ENCODE data around the gene GNAS.

The GNAS gene

DNA sequence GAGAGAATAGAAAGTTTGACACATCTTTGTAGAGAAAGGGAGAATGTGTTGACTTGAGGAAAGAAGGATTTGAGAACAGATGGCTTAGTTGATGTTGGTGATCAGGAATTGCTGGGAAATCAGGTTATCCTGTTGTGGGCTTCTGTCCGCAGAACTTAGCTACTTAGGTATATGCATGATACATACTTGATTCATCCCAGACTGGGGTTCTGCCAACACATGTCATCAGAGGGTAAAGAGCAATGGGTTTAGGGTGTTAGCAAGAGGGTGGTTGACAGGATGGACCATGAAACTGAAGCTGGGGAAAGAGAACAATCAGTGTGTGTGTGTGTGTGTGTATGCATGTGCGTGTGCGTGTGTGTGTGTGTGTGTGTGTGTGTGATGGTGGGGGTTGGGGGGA, 78.0 kb downstream of the GNAS start:
- TF ChIP-seq CTCF (IDR thresholded peaks at IDR 0.05): no peak

GRCh38 chr20:58932170-58932569, 79.7 kb downstream of the GNAS start:
- no peak for TF ChIP-seq CTCF (IDR thresholded peaks at IDR 0.05)

DNA sequence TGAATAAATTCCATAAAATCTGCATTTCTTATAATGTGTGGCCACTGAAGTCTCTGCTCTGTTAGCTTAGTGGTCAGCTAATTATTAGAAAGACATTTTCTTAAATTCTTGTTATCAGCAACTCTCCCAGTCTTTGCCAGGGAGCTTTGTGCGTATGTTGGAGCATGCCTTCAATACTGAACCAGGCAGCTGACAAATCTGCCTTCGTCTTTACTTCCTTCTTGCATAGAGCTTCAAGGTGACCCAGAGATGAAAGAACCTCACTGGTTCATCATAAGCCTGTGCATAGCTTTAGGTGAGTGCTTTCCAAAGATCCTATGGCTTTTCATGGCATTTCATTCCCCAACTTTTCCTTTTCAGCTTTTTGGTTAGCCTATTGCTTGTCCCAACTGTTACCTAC, 85.6 kb downstream of the GNAS start:
- TF ChIP-seq CTCF (IDR thresholded peaks at IDR 0.05): no peak

- TF ChIP-seq CTCF (IDR thresholded peaks at IDR 0.05): no peak
Measured at GRCh38 chr20:58938541-58938940, 86.0 kb downstream of the GNAS start.

GRCh38 chr20:58941471-58941870, 89.0 kb downstream of the GNAS start:
- TF ChIP-seq CTCF (IDR thresholded peaks at IDR 0.05): no peak

DNA sequence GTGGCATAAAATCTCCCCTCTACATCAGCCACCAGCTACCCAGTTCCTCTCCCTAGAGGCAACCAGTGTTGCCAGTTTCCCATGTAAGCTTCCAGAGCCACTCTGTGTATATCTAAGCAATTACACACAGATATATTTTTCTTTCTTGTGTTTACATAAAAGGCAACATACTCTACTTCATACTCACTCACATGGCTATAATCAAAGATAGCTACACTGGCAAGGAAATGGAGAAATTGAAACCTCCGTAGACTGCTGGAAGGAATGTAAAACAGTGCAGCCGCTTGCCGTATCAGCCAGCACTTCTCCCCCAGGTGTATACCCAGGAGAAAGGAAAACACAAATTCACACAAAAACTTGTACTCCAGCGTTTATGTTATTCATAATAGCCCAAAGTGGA, 90.0 kb downstream of the GNAS start:
- TF ChIP-seq CTCF (IDR thresholded peaks at IDR 0.05): no peak

GRCh38 chr20:58944610-58945009, 92.1 kb downstream of the GNAS start:
- TF ChIP-seq CTCF (IDR thresholded peaks at IDR 0.05): no peak

GRCh38 chr20:58945965-58946631, 93.6 kb downstream of the GNAS start:
- no peak for TF ChIP-seq CTCF (IDR thresholded peaks at IDR 0.05)

Data from LNCAP (cell line).